Caco-2 (cell line): ENCODE results near the gene ZDHHC3. TPM values are rescaled to one million over a fixed set of nuclear protein-coding genes. Genes with fewer than 3 reads are reported as not detected.

Experiments used
- BruUV-seq: library from RNA; stranded (reverse); fragments of 400-500 nt; replicated peaks from 2 replicates; lab custom pipeline; 2021; lab: Mats Ljungman, UMichigan
- CTCF ChIA-PET: fragments of 300-600 bp; sonication (Branson Sonifier 250); formaldehyde crosslinking; loops from one replicate; lab custom pipeline; 2022; ENCODE audit warnings: antibody characterized with exemption; lab: Charles Lee
- POLR2A ChIA-PET: fragments of 300-600 bp; sonication (Branson Sonifier 250); formaldehyde crosslinking; loops from one replicate; lab custom pipeline; 2022; ENCODE audit warnings: antibody characterized with exemption; lab: Charles Lee
- DNase-seq, 2 experiments: peaks; one replicate each; pipeline versions ENCODE4 v3.0.0 to v3.0.0-alpha.2; 2020 to 2022
- H3K27me3 ChIP-seq: replicated peaks from 2 replicates; pipeline ENCODE4 v1.6.0; 2011; ENCODE audit warnings: low read length; ENCODE audit not compliant: control insufficient read depth, insufficient read depth
- H3K36me3 ChIP-seq: 2 replicates; pipeline ENCODE4 v1.5.1; 2011; ENCODE audit warnings: low read length; ENCODE audit not compliant: control insufficient read depth, insufficient read depth
- H3K4me1 ChIP-seq: fragments of 250-450 bp; sonication (Bioruptor Pico); 2 replicates; pipeline ENCODE4 v1.5.1; 2020; ENCODE audit warnings: mild to moderate bottlenecking
- H3K4me3 ChIP-seq: 2 replicates; pipeline ENCODE4 v1.5.1; 2011; ENCODE audit warnings: low read depth, mild to moderate bottlenecking, control low read depth, low read length
- H3K9me3 ChIP-seq: fragments of 250-450 bp; sonication (Bioruptor Pico); 2 replicates; pipeline ENCODE4 v1.5.1; 2020; ENCODE audit warnings: mild to moderate bottlenecking, moderate library complexity
- H3K27ac Mint-ChIP-seq: one replicate; pipeline ENCODE4 v1.8.0; 2022; ENCODE audit warnings: mixed read lengths; ENCODE audit not compliant: unreplicated experiment
- H3K27me3 Mint-ChIP-seq: one replicate; pipeline ENCODE4 v1.8.0; 2022; ENCODE audit warnings: mixed read lengths; ENCODE audit not compliant: insufficient read depth, unreplicated experiment
- H3K36me3 Mint-ChIP-seq: one replicate; pipeline ENCODE4 v1.8.0; 2022; ENCODE audit warnings: mild to moderate bottlenecking, mixed read lengths; ENCODE audit not compliant: insufficient read depth, unreplicated experiment
- H3K4me1 Mint-ChIP-seq: one replicate; pipeline ENCODE4 v1.8.0; 2022; ENCODE audit warnings: low read depth, mixed read lengths; ENCODE audit not compliant: unreplicated experiment
- H3K4me3 Mint-ChIP-seq: one replicate; pipeline ENCODE4 v1.8.0; 2022; ENCODE audit warnings: mild to moderate bottlenecking, moderate library complexity, mixed read lengths; ENCODE audit not compliant: unreplicated experiment
- H3K9me3 Mint-ChIP-seq: one replicate; pipeline ENCODE4 v1.8.0; 2022; ENCODE audit warnings: mixed read lengths; ENCODE audit not compliant: unreplicated experiment
- CTCF ChIP-seq, 2 experiments: fragments of 200-600 bp in 1 of 2; IDR thresholded peaks; 1 replicate in 1 of 2; 2 replicates in 1 of 2; pipeline versions ENCODE4 v1.5.1 to v1.8.0; 2011 to 2022; ENCODE audit warnings: antibody characterized with exemption in 1 of 2, control low read depth in 1 of 2, inconsistent platforms in 1 of 2, low read depth in 1 of 2, low read length in 1 of 2, mild to moderate bottlenecking in 1 of 2, moderate library complexity in 1 of 2; ENCODE audit not compliant: insufficient read depth in 1 of 2, severe bottlenecking in 1 of 2, unreplicated experiment in 1 of 2
- intact Hi-C: fragments of 100-400 bp; cut with micrococcal nuclease; formaldehyde crosslinking; loops from one replicate; pipeline ENCODE4 v1.10.0; 2022; ENCODE audit not compliant: unreplicated experiment
- total RNA-seq: library from RNA; stranded (reverse); gene quantifications from 2 replicates; pipeline ENCODE4 v1.2.3, GENCODE V29; 2022

Gene ZDHHC3
- total RNA-seq, 1 experiment from 2014 or later: 71.3 TPM

DNA sequence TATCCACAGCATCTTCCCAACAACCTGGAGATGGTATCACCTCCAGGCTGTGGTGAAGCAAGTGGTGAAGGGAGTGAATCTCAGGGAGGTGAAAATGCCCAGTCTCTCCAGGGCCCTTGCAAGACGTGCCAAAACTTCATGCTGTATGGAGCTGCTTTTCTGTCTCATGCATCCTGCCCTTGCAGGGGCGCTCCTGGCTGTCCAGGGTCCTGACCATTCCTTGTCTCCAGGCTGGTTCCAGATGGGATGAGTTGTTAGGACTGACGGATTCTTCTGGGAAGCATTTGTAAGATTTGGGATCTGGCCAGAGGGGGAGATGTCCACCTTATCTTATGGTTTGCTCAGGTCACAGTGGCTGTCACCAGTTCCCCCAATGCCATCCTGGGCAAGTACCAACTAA is 85.7 kb downstream of the ZDHHC3 start:
- CTCF ChIA-PET: no interaction called here
- POLR2A ChIA-PET: no interaction called here
- intact Hi-C loops: no loop called here

GRCh38 chr3:44887101-44887500 is 88.9 kb downstream of the ZDHHC3 start:
- Histone ChIP-seq H3K27me3 (no peaks in the 10 kb centered on the region), H3K9me3 (no peaks in the 10 kb centered on the region), H3K4me1 (no peaks in the 10 kb centered on the region), H3K36me3 (no peaks in the 10 kb centered on the region), H3K4me3 (no peak overlapping the region)
- ChIA-PET CTCF (no interaction called here), POLR2A (no interaction called here)
- H3K4me1 Mint-ChIP-seq: peaks cover 7% of the 10 kb centered on the region
- no peaks in the 10 kb centered on the region for H3K27me3 Mint-ChIP-seq
- DNase-seq: no peak
- TF ChIP-seq CTCF (IDR thresholded peaks at IDR 0.05; ENCODE audit: insufficient read depth in 1 of 2, low read depth in 1 of 2, low read length in 1 of 2, severe bottlenecking in 1 of 2, unreplicated experiment in 1 of 2): no peak
- no peaks in the 10 kb centered on the region for H3K9me3 Mint-ChIP-seq
- H3K4me3 Mint-ChIP-seq: no peak overlapping the region
- H3K27ac Mint-ChIP-seq: no peak overlapping the region
- BruUV-seq: no TSS peak
- H3K36me3 Mint-ChIP-seq: no peaks in the 10 kb centered on the region
- intact Hi-C loops: no loop called here

More for the DNA sequence above, 85.7 kb downstream of the ZDHHC3 start:
- Mint-ChIP-seq H3K36me3 (no peaks in the 10 kb centered on the region), H3K27ac (no peak overlapping the region), H3K27me3 (no peaks in the 10 kb centered on the region), H3K4me1 (peaks cover 6% of the 10 kb centered on the region), H3K4me3 (no peak overlapping the region), H3K9me3 (no peaks in the 10 kb centered on the region)
- no peaks in the 10 kb centered on the region for H3K9me3 ChIP-seq
- no peak for DNase-seq
- H3K27me3 ChIP-seq: no peaks in the 10 kb centered on the region
- no peak overlapping the region for H3K4me3 ChIP-seq
- no TSS peak for BruUV-seq
- no peak for TF ChIP-seq CTCF (IDR thresholded peaks at IDR 0.05; ENCODE audit: insufficient read depth in 1 of 2, low read depth in 1 of 2, low read length in 1 of 2, severe bottlenecking in 1 of 2, unreplicated experiment in 1 of 2)
- H3K36me3 ChIP-seq: no peaks in the 10 kb centered on the region
- H3K4me1 ChIP-seq: no peaks in the 10 kb centered on the region

DNA sequence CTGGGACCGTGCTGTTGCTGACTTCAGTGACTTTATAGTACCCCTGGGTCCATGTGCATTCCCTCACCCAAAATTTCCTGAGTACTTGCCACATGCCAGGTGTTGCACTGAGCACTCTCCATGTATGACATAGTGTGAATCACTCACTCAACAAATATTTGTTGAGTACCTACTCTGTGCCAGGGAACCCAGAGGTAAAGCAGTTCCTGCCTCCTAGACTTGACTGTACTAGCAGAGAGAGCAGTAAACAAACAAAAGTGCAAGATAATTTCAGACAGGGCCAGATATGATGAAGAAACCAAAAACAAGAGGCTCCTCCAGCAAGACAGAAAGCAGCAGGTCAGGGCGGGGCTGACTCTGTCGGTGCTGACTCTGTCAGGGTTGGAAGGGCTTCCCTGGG is 89.4 kb downstream of the ZDHHC3 start:
- DNase-seq: no peak
- Histone ChIP-seq H3K4me3 (no peak overlapping the region), H3K36me3 (no peaks in the 10 kb centered on the region), H3K27me3 (no peaks in the 10 kb centered on the region), H3K4me1 (no peaks in the 10 kb centered on the region), H3K9me3 (no peaks in the 10 kb centered on the region)
- Mint-ChIP-seq H3K36me3 (no peaks in the 10 kb centered on the region), H3K9me3 (no peaks in the 10 kb centered on the region), H3K27ac (no peak overlapping the region), H3K4me3 (no peak overlapping the region), H3K27me3 (no peaks in the 10 kb centered on the region), H3K4me1 (peaks cover 7% of the 10 kb centered on the region)
- no TSS peak for BruUV-seq
- intact Hi-C loops: no loop called here
- POLR2A ChIA-PET: no interaction called here
- CTCF ChIA-PET: no interaction called here
- TF ChIP-seq CTCF (IDR thresholded peaks at IDR 0.05; ENCODE audit: insufficient read depth in 1 of 2, low read depth in 1 of 2, low read length in 1 of 2, severe bottlenecking in 1 of 2, unreplicated experiment in 1 of 2): no peak
